ENCODE results near the gene SLC16A8.

GRCh38 chr22:38085056-38085455, 1.1 kb upstream of the SLC16A8 start:
- TF ChIP-seq, protein P1, sequence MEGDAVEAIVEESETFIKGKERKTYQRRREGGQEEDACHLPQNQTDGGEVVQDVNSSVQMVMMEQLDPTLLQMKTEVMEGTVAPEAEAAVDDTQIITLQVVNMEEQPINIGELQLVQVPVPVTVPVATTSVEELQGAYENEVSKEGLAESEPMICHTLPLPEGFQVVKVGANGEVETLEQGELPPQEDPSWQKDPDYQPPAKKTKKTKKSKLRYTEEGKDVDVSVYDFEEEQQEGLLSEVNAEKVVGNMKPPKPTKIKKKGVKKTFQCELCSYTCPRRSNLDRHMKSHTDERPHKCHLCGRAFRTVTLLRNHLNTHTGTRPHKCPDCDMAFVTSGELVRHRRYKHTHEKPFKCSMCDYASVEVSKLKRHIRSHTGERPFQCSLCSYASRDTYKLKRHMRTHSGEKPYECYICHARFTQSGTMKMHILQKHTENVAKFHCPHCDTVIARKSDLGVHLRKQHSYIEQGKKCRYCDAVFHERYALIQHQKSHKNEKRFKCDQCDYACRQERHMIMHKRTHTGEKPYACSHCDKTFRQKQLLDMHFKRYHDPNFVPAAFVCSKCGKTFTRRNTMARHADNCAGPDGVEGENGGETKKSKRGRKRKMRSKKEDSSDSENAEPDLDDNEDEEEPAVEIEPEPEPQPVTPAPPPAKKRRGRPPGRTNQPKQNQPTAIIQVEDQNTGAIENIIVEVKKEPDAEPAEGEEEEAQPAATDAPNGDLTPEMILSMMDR (IDR thresholded peaks at IDR 0.05; ENCODE audit: low read length) = no peak
- TF ChIP-seq EZH2 (optimal IDR thresholded peaks at IDR 0.05; ENCODE audit: low read depth, low read length) (no peak), EZH2phosphoT487 (IDR thresholded peaks at IDR 0.05; ENCODE audit: low read length) (no peak)
